Parathyroid adenoma (tissue), 2 donors: ENCODE data around the gene SSR3.
"Not testable (repeated sequence)": the region's sequence is repeated elsewhere in the genome, so short reads cannot be mapped to it uniquely, and the experiment has no call there.

ENCODE experiments used
- H2AFZ ChIP-seq: fragments of 300-600 bp; sonication (generic); one replicate; pipeline ENCODE4 v1.7.0; 2017; ENCODE audit warnings: antibody characterized with exemption, mild to moderate bottlenecking
- H3K27ac ChIP-seq: fragments of 300-600 bp; sonication (generic); one replicate; pipeline ENCODE4 v1.7.0; 2017
- H3K27me3 ChIP-seq: fragments of 300-600 bp; sonication (generic); one replicate; pipeline ENCODE4 v1.7.0; 2017; ENCODE audit warnings: low read length; ENCODE audit not compliant: control insufficient read depth, insufficient read depth
- H3K36me3 ChIP-seq: fragments of 300-600 bp; sonication (generic); one replicate; pipeline ENCODE4 v1.7.0; 2017; ENCODE audit warnings: low read length; ENCODE audit not compliant: control insufficient read depth, insufficient read depth
- H3K4me1 ChIP-seq: fragments of 300-600 bp; sonication (generic); one replicate; pipeline ENCODE4 v1.7.0; 2017; ENCODE audit warnings: control low read depth
- H3K4me2 ChIP-seq: fragments of 300-600 bp; sonication (generic); one replicate; pipeline ENCODE4 v1.7.0; 2017; ENCODE audit warnings: low read length
- H3K4me3 ChIP-seq: fragments of 300-600 bp; sonication (generic); one replicate; pipeline ENCODE4 v1.7.0; 2017; ENCODE audit warnings: low read depth, low read length
- H3K79me2 ChIP-seq: fragments of 300-600 bp; sonication (generic); one replicate; pipeline ENCODE4 v1.7.0; 2017; ENCODE audit warnings: control low read depth
- H3K9ac ChIP-seq: fragments of 300-600 bp; sonication (generic); one replicate; pipeline ENCODE4 v1.7.0; 2017; ENCODE audit warnings: mild to moderate bottlenecking
- H3K9me3 ChIP-seq: fragments of 300-600 bp; sonication (generic); one replicate; pipeline ENCODE4 v1.7.0; 2017; ENCODE audit warnings: low read length; ENCODE audit not compliant: control insufficient read depth
- CTCF ChIP-seq: fragments of 300-600 bp; sonication (generic); IDR thresholded peaks from one replicate; pipeline ENCODE4 v1.7.0; 2017; ENCODE audit warnings: antibody characterized with exemption, mild to moderate bottlenecking
- donor health status: primary hyperparathyroidism.

SSR3 gene

GRCh38 chr3:156594219-156594683 lies 39.3 kb upstream of the SSR3 start:
- Histone ChIP-seq H3K27ac (no peak overlapping the region), H3K36me3 (no peaks in the 10 kb centered on the region), H2AFZ (no peak overlapping the region), H3K9me3 (no peaks in the 10 kb centered on the region), H3K4me2 (no peak overlapping the region), H3K4me1 (no peaks in the 10 kb centered on the region), H3K9ac (no peak overlapping the region), H3K79me2 (no peaks in the 10 kb centered on the region), H3K27me3 (no peaks in the 10 kb centered on the region), H3K4me3 (no peak overlapping the region)
- no peak for TF ChIP-seq CTCF

GRCh38 chr3:156593814-156594213 lies 38.9 kb upstream of the SSR3 start:
- H3K27ac ChIP-seq = no peak overlapping the region
- no peaks in the 10 kb centered on the region for H3K36me3 ChIP-seq
- no peaks in the 10 kb centered on the region for H3K9me3 ChIP-seq
- H2AFZ ChIP-seq = no peak overlapping the region
- H3K4me2 ChIP-seq = no peak overlapping the region
- no peak overlapping the region for H3K9ac ChIP-seq
- H3K4me3 ChIP-seq = no peak overlapping the region
- H3K27me3 ChIP-seq = no peaks in the 10 kb centered on the region
- TF ChIP-seq CTCF = no peak
- no peaks in the 10 kb centered on the region for H3K79me2 ChIP-seq
- no peaks in the 10 kb centered on the region for H3K4me1 ChIP-seq

GRCh38 chr3:156589806-156590205 lies 34.9 kb upstream of the SSR3 start:
- H3K4me3 ChIP-seq, H3K79me2 ChIP-seq, H3K36me3 ChIP-seq, H3K27me3 ChIP-seq, H3K4me2 ChIP-seq, H2AFZ ChIP-seq, H3K4me1 ChIP-seq, H3K27ac ChIP-seq, H3K9me3 ChIP-seq, H3K9ac ChIP-seq: not testable (repeated sequence)

GRCh38 chr3:156587760-156588069 lies 32.8 kb upstream of the SSR3 start:
- Histone ChIP-seq H3K27ac (no peak overlapping the region), H3K4me2 (no peak overlapping the region), H3K79me2 (no peaks in the 10 kb centered on the region), H3K9me3 (no peaks in the 10 kb centered on the region), H2AFZ (no peak overlapping the region), H3K27me3 (no peaks in the 10 kb centered on the region), H3K9ac (no peak overlapping the region), H3K36me3 (no peaks in the 10 kb centered on the region), H3K4me1 (no peaks in the 10 kb centered on the region), H3K4me3 (no peak overlapping the region)
- no peak for TF ChIP-seq CTCF

- no peak overlapping the region for H3K4me2 ChIP-seq
- H2AFZ ChIP-seq = no peak overlapping the region
- no peaks in the 10 kb centered on the region for H3K27me3 ChIP-seq
- no peak overlapping the region for H3K9ac ChIP-seq
- no peaks in the 10 kb centered on the region for H3K9me3 ChIP-seq
- H3K27ac ChIP-seq = no peak overlapping the region
- no peak for TF ChIP-seq CTCF
- no peaks in the 10 kb centered on the region for H3K4me1 ChIP-seq
- no peak overlapping the region for H3K4me3 ChIP-seq
- H3K79me2 ChIP-seq = no peaks in the 10 kb centered on the region
- H3K36me3 ChIP-seq = no peaks in the 10 kb centered on the region
Observed at GRCh38 chr3:156586905-156587759, 32.2 kb upstream of the SSR3 start.
